Measurements from ENCODE around the gene NSUN4.
"Not testable (repeated sequence)": the region's sequence is repeated elsewhere in the genome, so short reads cannot be mapped to it uniquely, and the experiment has no call there.

Gene NSUN4

DNA sequence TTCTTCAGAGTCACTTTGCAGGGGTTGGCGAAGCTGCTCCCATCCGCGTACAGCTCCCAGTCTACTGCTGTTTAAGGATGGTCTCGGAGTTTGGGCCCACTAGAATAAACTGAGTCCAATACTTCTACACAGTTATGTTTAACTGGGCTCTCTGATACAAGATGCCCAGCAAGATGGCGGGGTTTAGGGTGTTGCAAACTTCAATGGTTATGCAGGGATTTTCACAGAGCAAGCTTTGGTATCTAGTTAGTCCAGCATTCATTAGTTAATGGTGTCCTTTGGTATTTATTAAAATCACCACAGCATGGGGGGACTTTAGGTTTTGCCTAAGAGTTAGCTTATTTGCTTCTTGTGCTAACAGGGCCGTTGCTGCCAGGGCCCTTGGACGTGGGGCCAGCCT, 12.4 kb upstream of the NSUN4 start:
- DNase-seq: not testable (repeated sequence)

DNA sequence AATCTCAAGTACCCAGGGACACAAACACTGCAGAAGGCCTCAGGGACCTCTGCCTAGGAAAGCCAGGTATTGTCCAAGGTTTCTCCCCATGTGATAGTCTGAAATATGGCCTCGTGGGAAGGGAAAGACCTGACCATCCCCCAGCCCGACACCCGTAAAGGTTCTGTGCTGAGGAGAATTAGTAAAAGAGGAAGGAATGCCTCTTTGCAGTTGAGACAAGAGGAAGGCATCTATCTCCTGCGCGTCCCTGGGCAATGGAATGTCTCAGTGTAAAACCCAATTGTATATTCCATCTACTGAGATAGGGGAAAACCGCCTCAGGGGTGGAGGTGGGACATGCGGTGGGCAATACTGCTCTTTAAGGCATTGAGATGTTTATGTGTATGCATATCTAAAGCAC, 10.8 kb upstream of the NSUN4 start:
- not testable (repeated sequence) for DNase-seq

DNA sequence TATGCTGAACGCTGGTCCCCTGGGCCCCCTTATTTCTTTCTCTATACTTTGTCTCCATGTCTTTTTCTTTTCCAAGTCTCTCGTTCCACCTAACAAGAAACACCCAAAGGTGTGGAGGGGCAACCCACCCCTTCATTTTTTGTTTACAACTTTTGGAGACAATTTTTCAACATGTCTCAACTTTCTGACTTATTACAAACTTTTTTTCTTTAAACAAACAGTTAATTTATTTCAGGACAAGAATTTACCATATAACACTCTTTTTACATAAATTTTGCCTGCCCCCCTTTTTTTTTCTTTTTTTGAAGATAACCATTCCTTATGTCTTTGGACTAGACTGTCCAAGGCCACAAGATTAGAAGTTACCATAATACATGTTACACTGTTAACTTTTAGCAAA, 10.2 kb upstream of the NSUN4 start:
- not testable (repeated sequence) for DNase-seq

DNA sequence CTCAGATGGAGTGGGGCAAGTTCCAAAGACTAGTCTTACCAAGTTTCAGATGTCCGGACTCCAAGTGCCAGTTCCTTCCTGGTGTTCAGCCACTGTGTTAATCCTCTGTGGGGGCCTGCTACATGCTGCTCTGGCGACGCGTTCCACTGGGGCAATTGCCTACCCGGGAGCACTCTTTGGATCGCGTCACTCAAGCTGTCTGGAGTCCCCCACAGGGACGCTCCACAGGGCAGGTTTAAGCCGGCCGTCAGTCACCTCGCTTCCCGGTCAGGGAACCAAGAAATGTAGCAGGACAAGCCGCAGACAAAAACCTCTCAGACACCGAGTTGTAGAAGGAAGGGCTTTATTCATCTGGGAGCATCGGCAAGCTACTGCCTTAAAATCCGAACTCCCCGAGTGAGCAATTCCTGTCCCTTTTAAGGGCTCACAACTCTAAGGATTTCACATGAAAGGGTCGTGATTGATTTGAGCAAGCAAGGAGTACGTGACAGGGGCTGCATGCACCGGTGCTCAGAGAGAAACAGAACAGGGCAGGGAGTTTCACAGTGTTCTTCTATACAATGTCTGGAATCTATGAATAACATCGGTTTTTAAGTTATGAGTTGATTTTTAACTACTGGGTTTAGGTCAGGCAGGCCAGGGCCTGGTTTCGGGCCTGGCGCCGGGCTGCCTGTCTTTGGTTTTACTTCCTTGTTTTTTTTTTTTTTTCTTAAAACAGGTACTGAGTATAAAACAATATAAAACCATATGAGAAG, 8.6 kb upstream of the NSUN4 start:
- not testable (repeated sequence) for DNase-seq

DNA sequence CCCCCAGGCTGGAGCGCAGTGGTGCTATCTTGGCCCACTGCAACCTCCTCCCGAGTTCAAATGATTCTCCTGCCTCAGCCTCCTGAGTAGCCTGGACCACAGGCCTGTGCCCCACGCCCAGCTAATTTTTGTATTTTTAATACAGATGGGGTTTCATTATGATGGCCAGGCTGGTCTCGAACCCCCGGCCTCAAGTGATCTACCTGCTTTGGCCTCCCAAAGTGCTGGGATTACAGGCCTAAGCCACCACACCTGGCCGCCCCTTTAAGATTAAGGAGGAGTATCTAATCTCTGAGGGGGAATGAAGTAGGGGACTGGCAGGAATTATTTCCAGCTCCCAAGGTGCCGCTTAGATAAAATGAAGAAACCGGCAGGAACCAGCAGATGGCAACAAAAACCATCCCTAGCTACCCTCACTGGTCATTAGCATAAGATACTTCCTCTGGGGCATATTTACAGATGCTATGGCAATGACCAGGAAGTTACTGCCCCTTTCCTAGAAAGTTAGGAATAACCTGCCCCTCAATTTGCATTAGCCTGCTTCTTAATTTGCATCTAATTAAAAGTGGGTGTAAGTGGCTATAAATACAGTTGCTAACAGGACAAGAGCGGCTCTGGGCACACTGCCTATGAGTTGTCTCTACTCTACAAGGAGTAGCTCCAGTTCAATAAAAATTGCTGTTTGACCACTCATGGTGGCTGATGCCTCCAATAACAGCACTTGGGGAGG, 7.1 kb upstream of the NSUN4 start:
- DNase-seq: no peak

DNA sequence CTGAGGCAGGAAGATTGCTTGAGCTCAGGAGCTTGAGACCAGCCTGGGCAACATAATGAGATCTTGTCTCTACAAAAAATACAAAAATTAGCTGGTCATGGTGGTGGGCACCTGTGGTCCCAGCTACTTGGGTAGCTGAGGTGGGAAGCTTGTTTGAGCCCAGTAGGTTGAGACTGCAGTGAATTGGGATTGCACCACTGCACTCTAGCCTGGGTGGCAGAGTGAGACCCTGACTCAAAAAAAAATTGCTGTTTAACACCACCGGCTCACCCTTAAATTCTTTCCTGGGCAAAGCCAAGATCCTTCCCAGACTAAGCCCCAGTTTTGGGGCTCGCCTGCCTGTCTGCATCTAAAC, 6.6 kb upstream of the NSUN4 start:
- DNase-seq: no peak

DNA sequence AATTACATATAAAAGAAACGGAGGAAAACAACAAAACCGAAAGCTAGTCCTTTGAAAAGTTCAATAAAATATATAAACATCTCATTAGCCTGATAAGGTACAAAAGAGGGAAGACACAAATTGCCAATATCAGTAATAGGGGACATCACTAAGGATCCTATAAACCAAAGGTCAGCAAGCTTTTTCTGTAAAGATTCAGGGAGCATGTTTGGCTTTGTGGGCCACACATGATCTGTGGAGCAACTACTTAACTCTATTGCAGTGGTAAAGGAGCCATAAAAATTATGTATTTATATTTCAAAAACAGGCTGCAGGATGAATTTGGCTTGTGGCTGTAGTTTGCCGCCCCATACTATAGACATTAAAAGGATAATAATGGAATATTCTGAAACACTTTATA, 5.5 kb upstream of the NSUN4 start:
- DNase-seq: no peak

DNA sequence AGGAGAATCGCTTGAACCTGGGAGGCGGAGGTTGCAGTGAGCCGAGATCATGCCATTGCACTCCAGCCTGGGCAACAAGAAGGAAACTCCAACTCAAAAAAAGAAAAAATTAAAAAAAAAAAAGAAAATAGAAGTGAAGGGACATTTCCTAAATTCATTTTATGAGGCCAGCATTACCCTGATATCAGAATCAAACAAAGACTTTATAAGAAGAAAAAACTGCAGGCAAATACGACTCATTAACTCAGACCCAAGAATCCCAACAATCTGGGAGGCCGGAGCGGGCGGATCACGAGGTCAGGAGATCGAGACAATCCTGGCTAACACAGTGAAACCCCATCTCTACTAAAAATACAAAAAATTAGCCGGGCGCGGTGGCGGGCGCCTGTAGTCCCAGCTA, 3.2 kb upstream of the NSUN4 start:
- not testable (repeated sequence) for DNase-seq

DNA sequence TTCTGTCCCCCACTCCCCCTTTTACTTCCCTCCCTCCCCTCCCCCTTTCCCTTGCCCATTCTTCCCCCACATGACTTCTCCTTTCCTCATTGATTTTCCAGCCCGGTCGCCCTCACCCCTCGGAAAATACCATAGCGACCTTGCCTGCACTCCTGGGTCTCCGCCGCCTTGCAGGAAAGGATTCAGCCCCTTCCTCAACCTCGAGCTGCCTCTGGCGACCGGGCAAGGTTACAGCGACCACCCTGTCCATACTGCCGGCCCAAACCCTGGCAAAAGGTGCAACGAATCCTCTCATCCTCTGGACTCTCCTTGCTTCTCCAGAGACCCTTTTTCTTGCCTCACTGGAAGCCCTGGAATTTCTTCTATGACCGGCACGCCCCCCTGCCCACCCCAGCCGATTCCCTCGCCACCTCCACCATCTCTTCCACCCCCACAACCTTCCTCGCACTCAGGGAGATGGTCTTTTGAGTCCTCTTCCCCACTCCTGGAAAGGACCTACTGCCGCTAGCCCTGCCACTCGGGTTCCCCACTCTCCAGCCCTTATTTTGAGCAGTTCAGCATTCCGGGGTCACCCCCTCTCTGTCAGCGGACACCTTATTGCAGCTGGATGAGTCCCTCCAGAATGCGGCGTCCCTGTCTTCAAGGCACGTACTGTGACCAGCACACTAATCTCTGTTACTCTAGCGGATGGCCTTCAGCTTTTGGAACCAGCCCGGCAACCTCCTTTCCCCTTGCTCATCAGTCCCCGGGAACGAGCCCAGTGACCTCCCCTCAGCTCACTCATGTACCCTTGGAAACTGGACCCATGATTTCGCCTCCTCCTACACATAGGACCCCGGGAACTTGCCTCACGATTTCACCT, 846 bp downstream of the NSUN4 start:
- no peak for DNase-seq

DNA sequence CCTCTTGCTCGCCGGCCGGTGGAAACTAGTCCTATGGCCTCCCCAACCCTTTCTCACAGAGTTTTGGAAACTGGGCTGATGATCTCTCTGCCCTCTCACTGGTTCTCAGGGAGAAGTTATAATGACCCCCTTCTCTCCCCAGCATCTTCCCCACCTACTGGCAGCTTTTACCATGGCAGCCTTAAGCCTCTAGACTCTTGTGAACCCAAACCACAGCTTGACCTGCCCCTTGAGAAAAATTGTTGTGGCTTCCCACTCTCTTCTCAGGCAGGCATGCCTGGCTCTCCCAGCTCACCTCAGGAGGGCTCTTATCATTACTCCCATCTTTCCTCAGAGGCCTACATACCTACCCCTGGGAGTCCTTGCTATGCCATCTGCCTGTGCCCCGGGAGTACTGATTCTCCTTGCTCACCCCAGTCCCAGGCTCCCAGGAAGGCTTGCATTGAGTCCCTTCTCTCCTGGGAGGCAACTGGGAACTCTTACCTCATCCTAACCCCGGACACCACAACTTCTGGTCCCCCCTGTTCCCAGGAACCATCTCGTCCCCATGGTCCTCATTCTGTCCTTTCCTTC, 1.6 kb downstream of the NSUN4 start:
- no peak for DNase-seq

DNA sequence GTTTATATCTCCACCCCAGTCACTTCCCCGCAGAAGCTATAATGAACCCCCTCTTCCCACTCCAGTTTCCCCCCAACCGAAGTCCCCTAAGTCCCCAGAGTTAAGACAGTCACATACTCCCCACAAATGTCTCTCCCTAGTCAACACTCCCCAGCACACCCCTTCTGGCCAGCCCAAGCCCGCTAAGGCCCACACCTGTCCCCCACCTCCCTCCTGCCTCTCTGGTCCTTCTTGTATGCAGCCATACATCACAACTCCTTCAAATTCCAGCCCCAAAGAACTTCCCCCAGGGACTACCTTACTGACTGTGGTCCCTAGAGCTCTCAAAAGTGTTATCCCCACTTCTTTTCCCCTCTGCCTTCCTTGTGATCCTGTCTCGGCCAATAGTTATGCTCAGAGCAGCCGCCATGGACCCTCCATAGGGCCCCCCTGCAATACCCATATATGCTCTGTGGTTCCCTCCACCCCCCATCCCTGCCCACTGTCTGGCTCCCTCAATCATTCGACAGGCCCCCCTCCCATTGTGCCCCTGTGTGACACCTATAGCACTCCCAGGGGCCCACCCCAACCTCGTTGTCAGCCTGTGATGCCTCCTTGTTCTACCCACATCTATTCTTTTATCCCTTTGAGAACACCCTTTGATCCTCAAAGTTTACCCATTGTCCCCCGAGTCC, 2.2 kb downstream of the NSUN4 start:
- no peak for DNase-seq

DNA sequence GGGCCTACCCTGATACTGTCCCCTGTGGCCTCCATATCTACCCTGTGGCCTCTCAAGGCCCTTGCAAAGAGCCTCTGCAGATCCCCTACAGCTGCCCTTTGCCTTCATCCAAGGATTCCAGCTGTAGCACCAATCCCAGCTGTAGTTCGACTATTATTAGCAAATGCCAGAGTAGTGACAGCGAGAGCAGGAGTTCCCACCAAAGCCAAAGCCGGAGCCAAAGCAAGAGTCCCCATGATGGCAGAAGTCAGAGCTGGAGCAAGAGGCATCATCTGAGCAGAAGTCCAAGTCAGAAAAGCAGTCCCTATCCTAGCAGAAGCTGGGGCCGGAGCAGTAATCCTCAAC, 2.7 kb downstream of the NSUN4 start:
- no peak for DNase-seq

DNA sequence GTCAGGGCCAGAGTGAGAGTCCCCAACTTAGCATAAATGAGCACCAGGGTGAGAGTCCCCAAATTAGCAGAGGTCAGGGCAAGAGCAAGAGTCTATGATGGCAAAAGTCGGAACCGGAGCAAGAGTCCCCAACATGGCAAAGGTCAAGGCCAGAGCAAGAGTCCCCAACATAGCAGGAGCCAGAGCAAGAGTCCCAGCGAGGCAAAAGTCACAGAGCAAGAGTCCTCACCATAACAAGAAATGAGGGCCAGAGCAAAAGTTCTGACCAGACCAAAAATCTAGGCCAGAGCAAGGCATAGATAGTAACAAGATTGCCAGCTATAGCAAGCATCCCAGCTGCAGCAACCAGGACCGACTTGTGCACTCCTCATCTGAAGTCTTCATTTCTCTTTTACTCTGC, 3.1 kb downstream of the NSUN4 start:
- no peak for DNase-seq

DNA sequence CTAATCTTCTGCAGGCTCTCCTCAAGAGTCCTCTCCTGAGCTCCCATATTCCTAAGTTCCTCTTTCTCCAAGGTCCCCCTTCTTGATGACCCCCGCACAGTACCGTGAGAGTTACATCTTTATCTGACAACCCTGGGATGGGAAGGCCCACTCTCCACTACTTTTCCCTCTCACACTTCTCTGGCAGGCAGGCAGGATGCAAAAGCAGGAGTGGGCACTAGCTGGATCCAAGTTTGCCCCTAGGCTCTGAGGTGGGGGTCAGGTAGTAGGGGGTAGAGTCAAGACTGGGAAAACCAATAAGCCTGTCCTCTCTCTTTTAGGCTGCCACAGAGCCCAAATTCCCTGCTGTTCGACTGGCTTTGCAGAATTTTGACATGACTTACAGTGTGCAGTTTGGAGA, 3.9 kb downstream of the NSUN4 start:
- no peak for DNase-seq

DNA sequence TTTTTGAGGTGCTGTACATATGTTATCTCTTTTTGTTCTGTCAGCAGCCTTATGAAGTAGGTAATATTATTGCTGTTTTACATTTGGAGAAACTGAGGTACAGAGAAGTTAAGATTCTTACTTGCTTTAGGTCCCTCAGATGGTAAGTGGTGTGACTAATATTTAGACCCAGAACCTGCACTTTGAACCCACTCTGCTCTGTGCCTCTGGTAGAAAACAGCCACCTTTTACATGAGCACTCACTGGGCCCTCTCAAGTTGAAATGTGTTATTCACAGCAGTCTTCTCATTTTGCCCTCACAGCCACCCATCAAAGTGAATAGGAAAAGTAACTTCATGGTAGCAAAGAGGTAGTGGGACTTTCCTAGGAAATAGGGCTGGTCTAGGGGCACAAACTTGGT, 4.7 kb downstream of the NSUN4 start:
- DNase-seq: no peak

DNA sequence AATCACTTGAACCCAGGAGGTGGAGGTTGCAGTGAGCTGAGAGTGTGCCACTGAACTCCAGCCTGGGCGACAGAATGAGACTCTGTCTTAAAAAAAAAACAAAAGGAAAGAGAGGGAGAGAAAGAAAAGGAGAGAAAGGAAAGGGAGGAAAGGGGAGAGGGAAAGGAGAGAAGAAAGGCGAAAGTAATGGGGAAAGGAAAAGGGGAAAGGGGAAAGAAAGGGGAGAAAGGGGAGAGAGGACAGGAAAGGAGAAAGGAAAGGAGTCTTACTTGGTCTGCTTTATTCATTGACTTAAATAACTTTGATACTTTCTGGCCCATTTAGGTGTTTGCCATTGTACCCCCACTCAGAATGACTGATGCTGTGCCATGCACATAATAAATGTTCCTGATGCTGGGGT, 11.8 kb downstream of the NSUN4 start:
- no peak for DNase-seq

DNA sequence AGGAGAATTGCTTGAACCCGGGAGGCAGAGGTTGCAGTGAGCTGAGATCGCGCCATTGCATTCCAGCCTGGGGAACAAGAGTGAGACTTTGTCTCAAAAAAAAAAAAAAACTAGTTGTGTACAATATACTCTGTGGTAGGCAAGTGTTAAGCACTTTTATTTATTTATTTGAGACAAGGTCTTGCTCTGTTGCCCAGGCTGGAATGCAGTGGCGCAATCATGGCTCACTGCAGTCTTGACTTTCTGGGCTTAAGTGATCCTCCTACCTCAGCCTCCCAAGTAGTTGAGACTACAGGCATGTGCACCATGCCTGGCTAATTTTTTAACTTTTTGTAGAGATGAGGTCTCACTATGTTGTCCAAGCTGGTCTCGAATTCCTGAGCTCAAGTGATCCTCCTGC, 15.3 kb downstream of the NSUN4 start:
- not testable (repeated sequence) for DNase-seq

DNA sequence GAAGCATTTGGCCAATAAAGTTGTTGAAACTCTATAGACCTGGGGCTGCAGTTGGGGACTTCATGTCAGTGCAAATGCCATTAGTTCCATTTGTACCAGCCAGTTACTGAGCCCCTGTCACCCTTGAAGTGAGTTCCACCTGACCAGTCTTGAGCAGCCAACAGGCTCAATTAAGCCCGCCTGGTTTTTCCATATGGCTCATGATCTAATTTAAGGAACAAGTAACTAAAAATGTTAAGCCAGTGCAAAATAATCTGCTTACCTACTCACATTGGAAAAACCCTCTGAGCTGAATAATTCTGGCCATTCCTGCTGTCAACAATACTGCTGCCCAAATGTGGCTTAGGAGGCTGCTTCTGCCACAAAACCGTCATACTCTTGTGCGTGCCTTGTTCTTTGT, 21.6 kb downstream of the NSUN4 start:
- no peak for DNase-seq

DNA sequence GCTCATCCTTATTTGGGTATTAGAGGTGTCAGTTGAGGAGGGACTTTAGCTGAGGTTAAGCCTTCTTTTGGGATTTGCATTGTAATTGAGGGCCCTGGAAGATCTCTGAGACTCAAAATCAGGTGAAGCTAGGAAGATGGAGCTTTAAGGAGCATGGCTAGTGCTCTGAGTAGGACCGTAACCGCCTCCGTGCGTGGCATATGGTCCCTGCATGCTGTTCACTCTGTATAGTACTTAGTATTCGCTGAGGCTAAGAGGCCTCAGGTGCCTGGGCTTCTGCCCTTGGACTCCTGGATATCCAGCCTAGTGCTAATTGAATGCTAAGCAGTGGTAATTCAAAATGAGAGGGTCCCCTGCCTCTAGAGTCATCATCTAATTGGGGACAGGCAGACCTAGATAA, 22.5 kb downstream of the NSUN4 start:
- DNase-seq: no peak

DNA sequence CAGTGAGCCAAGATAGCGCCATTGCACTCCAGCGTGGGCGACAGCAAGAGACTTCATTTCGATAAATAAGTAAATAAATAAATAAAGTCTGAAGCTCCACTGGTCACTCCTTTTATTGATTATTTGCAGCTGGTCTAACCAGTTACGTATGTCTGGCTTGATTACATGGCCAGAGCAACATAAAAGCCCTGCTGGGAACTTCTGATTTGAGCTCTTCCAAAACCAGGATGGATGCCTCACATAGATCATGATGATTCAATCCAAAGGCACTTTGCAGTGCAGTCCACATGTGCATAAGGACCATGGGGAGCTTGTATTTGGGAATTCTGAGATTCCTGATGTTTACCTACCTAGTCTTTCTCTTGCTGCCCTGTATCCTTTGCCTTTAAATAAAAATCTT, 24.0 kb downstream of the NSUN4 start:
- no peak for DNase-seq

DNA sequence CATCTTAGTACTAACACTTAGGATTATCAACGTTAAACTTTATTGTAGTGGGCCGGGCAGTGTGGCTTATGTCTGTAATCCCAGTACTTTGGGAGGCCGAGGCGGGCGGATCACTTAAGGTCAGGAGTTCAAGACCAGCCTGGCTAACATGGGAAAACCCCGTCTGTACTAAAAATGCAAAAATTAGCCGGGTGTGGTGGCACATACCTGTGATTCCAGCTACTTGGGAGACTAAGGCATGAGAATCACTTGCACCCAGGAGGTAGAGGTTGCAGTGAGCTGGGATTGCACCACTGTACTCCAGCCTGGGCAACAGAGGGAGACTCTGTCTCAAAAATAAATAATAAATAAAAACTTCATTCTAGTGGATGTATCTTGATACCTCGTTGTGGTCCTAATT, 25.2 kb downstream of the NSUN4 start:
- not testable (repeated sequence) for DNase-seq

DNA sequence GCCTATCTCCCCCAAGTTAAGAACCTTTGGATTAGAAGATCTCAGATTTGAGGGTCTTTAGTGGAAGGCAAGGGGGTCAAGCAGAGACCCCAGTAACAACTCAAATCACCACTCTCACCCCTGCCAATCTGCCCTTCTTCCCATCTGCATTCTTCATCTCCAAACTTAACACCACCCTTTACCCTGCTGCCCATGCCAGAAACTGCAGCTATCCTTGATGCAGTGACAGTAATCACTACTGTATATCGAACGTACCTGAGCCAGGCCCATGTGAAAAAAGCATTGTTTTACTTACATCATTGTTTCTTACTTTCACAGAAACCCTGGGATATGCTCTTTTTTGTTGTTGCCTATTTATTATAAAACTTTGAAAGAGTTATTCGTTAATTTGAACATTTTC, 26.5 kb downstream of the NSUN4 start:
- no peak for DNase-seq

DNA sequence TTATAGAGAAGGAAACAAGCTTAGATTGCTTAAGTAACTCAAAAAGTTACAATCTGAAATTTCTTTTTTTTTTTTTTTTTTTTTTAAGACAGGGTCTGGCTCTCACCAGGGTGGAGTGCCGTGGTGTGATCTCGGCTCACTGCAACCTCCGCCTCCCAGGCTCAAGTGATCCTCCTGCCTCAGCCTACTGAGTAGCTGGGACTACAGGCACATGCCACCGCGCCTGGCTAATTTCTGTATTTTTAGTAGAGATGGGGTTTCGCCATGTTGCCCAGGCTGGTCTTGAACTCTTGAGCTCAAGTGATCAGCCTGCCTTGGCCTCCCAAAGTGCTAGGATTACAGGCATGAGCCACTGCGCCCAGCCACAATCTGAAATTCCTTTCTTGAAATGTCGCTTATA, 27.1 kb downstream of the NSUN4 start:
- not testable (repeated sequence) for DNase-seq

All from NCI-H2171 (cell line).